Lung (tissue), 12 donors: Measurements from ENCODE around the gene ZNF606. TPM values are rescaled to one million over a fixed set of nuclear protein-coding genes. Genes with fewer than 3 reads are reported as not detected.

ENCODE experiments used
- ATAC-seq: fragments of 200-7000 bp; cut with Tn5 transposase; one replicate; pipeline ENCODE4 v1.9.1; 2020; ENCODE audit warnings: moderate number of reproducible peaks; ENCODE audit not compliant: insufficient read depth, low FRiP score
- DNase-seq, 3 donors: peaks; one replicate each; pipeline ENCODE4 v3.0.0-alpha.2; 2013 to 2017
- H3K27ac ChIP-seq, 2 donors: one replicate each; pipeline ENCODE4 v1.5.1; 2013; ENCODE audit warnings: mild to moderate bottlenecking in 2 of 2, moderate library complexity in 2 of 2, control low read depth in 1 of 2, inconsistent platforms in 1 of 2, low read depth in 1 of 2, low read length in 1 of 2
- H3K27me3 ChIP-seq, 3 donors: one replicate each; pipeline ENCODE4 v1.5.1; 2013; ENCODE audit warnings: low read length in 2 of 3; ENCODE audit not compliant: control insufficient read depth in 3 of 3, insufficient read depth in 3 of 3
- H3K36me3 ChIP-seq, 4 donors: one replicate each; pipeline ENCODE4 v1.5.1; 2013; ENCODE audit warnings: low read length in 4 of 4, mild to moderate bottlenecking in 1 of 4, moderate library complexity in 1 of 4; ENCODE audit not compliant: control insufficient read depth in 4 of 4, insufficient read depth in 4 of 4
- H3K4me1 ChIP-seq, 5 donors: one replicate each; pipeline ENCODE4 v1.5.1; 2013; ENCODE audit warnings: low read length in 5 of 5, mild to moderate bottlenecking in 2 of 5, moderate library complexity in 1 of 5; ENCODE audit not compliant: control insufficient read depth in 5 of 5, insufficient read depth in 5 of 5
- H3K4me3 ChIP-seq: one replicate; pipeline ENCODE4 v1.5.1; 2013; ENCODE audit warnings: mild to moderate bottlenecking, control low read depth, moderate library complexity
- H3K9ac ChIP-seq, 2 donors: one replicate each; pipeline ENCODE4 v1.5.1; 2013; ENCODE audit warnings: low read length in 2 of 2, control low read depth in 1 of 2; ENCODE audit not compliant: insufficient read depth in 1 of 2
- H3K9me3 ChIP-seq, 4 donors: one replicate each; pipeline ENCODE4 v1.5.1; 2013; ENCODE audit warnings: low read length in 3 of 4, mild to moderate bottlenecking in 1 of 4, moderate library complexity in 1 of 4; ENCODE audit not compliant: control insufficient read depth in 4 of 4, insufficient read depth in 3 of 4
- CTCF ChIP-seq: IDR thresholded peaks from 2 replicates; pipeline ENCODE4 v1.5.1; 2012; ENCODE audit warnings: mild to moderate bottlenecking; ENCODE audit errors: control extremely low read depth, extremely low read depth
- WGBS, 2 donors: extraction: QIAGEN DNeasy Blood & Tissue Kit; methylation state at CpG; one replicate each; pipeline ENCODE4 v1.1.7; 2013; 5-methylcytosine and 5-hydroxymethylcytosine counted together
- polyA plus RNA-seq, 2 donors: library from polyadenylated mRNA; stranded (reverse); fragments of 200-250 nt; gene quantifications; one replicate each; pipeline ENCODE4 v1.2.1, GENCODE V29; 2013
- total RNA-seq, 2 donors: library from RNA; depleted of rRNA in 1 of 2; stranded (reverse); fragments of >200 nt in 1 of 2; gene quantifications; one replicate each; pipeline ENCODE4 v1.2.1, GENCODE V29; 2014 to 2021
- donor health status: control.
- donor health status: control.
- donor health status: Bipolar disorder and iron deficiency.
- donor health status: healthy.
- donor health status: DM: yes; HTN: yes; CAD: no.

Gene ZNF606
- total and polyA plus RNA-seq, 4 donors, result 6.0 to 37.9 (median 11.7) TPM

GRCh38 chr19:58042495-58043340 is 40.1 kb upstream of the ZNF606 start:
- H3K36me3 ChIP-seq, result no peaks in the 10 kb centered on the region
- peaks cover 0 to 10% (median 2%) of the 10 kb centered on the region in 5 donors for H3K4me1 ChIP-seq
- H3K27me3 ChIP-seq, result no peaks in the 10 kb centered on the region
- H3K9ac ChIP-seq, result no peak overlapping the region
- ATAC-seq (no peak), DNase-seq (peak in 1 of 3 donors; percentile 20)
- WGBS, 2 donors, result 42 to 49% methylated on average over 54 of the region's 54 CpGs
- H3K27ac ChIP-seq, result no peak overlapping the region
- TF ChIP-seq CTCF, result no peak
- no peak overlapping the region for H3K4me3 ChIP-seq
- H3K9me3 ChIP-seq, result peaks cover 0 to 81% (median 4%) of the 10 kb centered on the region in 4 donors

GRCh38 chr19:58040751-58041525 is 38.3 kb upstream of the ZNF606 start:
- Histone ChIP-seq H3K9me3 (peaks cover 0 to 76% (median 3%) of the 10 kb centered on the region in 4 donors), H3K4me3 (no peak overlapping the region), H3K27me3 (no peaks in the 10 kb centered on the region), H3K4me1 (peaks cover 0 to 10% (median 2%) of the 10 kb centered on the region in 5 donors), H3K27ac (no peak overlapping the region), H3K36me3 (no peaks in the 10 kb centered on the region), H3K9ac (no peak overlapping the region)
- DNase-seq (no peak), ATAC-seq (no peak)
- WGBS, 2 donors, result 85 to 87% methylated on average over 21 of the region's 21 CpGs
- TF ChIP-seq CTCF, result no peak

GRCh38 chr19:58038688-58039204 is 36.1 kb upstream of the ZNF606 start:
- H3K9me3 ChIP-seq, result peaks cover 0 to 71% (median 2%) of the 10 kb centered on the region in 4 donors
- ATAC-seq, result no peak

More at GRCh38 chr19:58038688-58039204, 36.1 kb upstream of the ZNF606 start:
- 20 to 23% methylated on average over 8 of the region's 8 CpGs for WGBS, 2 donors
- H3K27ac ChIP-seq, result no peak overlapping the region
- H3K27me3 ChIP-seq, result peaks cover 0 to 4% (median 0%) of the 10 kb centered on the region in 3 donors
- H3K4me1 ChIP-seq, result peaks cover 0 to 10% (median 7%) of the 10 kb centered on the region in 5 donors
- DNase-seq, result peak; percentile 58 to 71 (median 66)
- H3K36me3 ChIP-seq, result no peaks in the 10 kb centered on the region
- no peak overlapping the region for H3K9ac ChIP-seq
- TF ChIP-seq CTCF, result no peak
- no peak overlapping the region for H3K4me3 ChIP-seq
